Measurements from ENCODE around the gene SH3RF3.
A peak's percentile ranks its signal among the peaks of the same experiment; 100 is the strongest.

Gene SH3RF3

GRCh38 chr2:109300582-109300981, 171.6 kb downstream of the SH3RF3 start:
- no peak for TF ChIP-seq CTCF (conservative IDR thresholded peaks at IDR 0.05; ENCODE audit: low read depth, low read length)

GRCh38 chr2:109301746-109302145, 172.7 kb downstream of the SH3RF3 start:
- TF ChIP-seq CTCF (conservative IDR thresholded peaks at IDR 0.05; ENCODE audit: low read depth, low read length), result no peak
- H3K4me3 ChIP-seq (ENCODE audit: low read depth, low read length), result no peak overlapping the region
- no peak for DNase-seq (ENCODE audit: low read depth)

More at GRCh38 chr2:109300582-109300981, 171.6 kb downstream of the SH3RF3 start:
- no peak for DNase-seq (ENCODE audit: low read depth)
- H3K4me3 ChIP-seq (ENCODE audit: low read depth, low read length), result no peak overlapping the region

GRCh38 chr2:109302319-109302718, 173.3 kb downstream of the SH3RF3 start:
- no peak for TF ChIP-seq CTCF (conservative IDR thresholded peaks at IDR 0.05; ENCODE audit: low read depth, low read length)
- no peak for DNase-seq (ENCODE audit: low read depth)
- no peak overlapping the region for H3K4me3 ChIP-seq (ENCODE audit: low read depth, low read length)

- TF ChIP-seq CTCF (conservative IDR thresholded peaks at IDR 0.05; ENCODE audit: low read depth, low read length), result no peak
- DNase-seq (ENCODE audit: low read depth), result no peak
- H3K4me3 ChIP-seq (ENCODE audit: low read depth, low read length), result no peak overlapping the region
These were observed 175.2 kb downstream of the SH3RF3 start for GRCh38 chr2:109304242-109304641.

- no peak for TF ChIP-seq CTCF (conservative IDR thresholded peaks at IDR 0.05; ENCODE audit: low read depth, low read length)
- DNase-seq (ENCODE audit: low read depth), result peak; percentile 43
- H3K4me3 ChIP-seq (ENCODE audit: low read depth, low read length), result no peak overlapping the region
These were observed 175.9 kb downstream of the SH3RF3 start for GRCh38 chr2:109304731-109305470.

- TF ChIP-seq CTCF (conservative IDR thresholded peaks at IDR 0.05; ENCODE audit: low read depth, low read length), result no peak
- no peak overlapping the region for H3K4me3 ChIP-seq (ENCODE audit: low read depth, low read length)
- DNase-seq (ENCODE audit: low read depth), result no peak
These were observed 176.6 kb downstream of the SH3RF3 start for GRCh38 chr2:109305490-109306167.
